HG02870 (cell line): ENCODE data around the gene VPS26C.
A peak's percentile ranks its signal among the peaks of the same experiment; 100 is the strongest.

Source experiments
- ATAC-seq: cut with Tn5 transposase; IDR thresholded peaks from one replicate; pipeline ENCODE4 v1.9.1; 2021; ENCODE audit warnings: mild to moderate bottlenecking, moderate library complexity; ENCODE audit not compliant: unreplicated experiment

VPS26C gene

GRCh38 chr21:37207441-37208009, 59.6 kb downstream of the VPS26C start:
- ATAC-seq = peak; percentile 62

- no peak for ATAC-seq
These were observed 60.6 kb downstream of the VPS26C start for GRCh38 chr21:37206496-37206895.

GRCh38 chr21:37204580-37204979, 62.6 kb downstream of the VPS26C start:
- ATAC-seq = no peak

GRCh38 chr21:37202221-37203110, 64.7 kb downstream of the VPS26C start:
- no peak for ATAC-seq

- ATAC-seq = no peak
These were observed 66.3 kb downstream of the VPS26C start for GRCh38 chr21:37200641-37201480.

GRCh38 chr21:37199057-37199924, 67.8 kb downstream of the VPS26C start:
- no peak for ATAC-seq

GRCh38 chr21:37197746-37198145, 69.4 kb downstream of the VPS26C start:
- no peak for ATAC-seq

- no peak for ATAC-seq
These were observed 70.3 kb downstream of the VPS26C start for GRCh38 chr21:37196847-37197246.

- no peak for ATAC-seq
These were observed 71.5 kb downstream of the VPS26C start for GRCh38 chr21:37195610-37196009.

GRCh38 chr21:37195059-37195458, 72.1 kb downstream of the VPS26C start:
- no peak for ATAC-seq

GRCh38 chr21:37193676-37194075, 73.5 kb downstream of the VPS26C start:
- no peak for ATAC-seq

GRCh38 chr21:37193006-37193405, 74.1 kb downstream of the VPS26C start:
- ATAC-seq = no peak

GRCh38 chr21:37192019-37192418, 75.1 kb downstream of the VPS26C start:
- no peak for ATAC-seq

GRCh38 chr21:37188825-37189224, 78.3 kb downstream of the VPS26C start:
- ATAC-seq = no peak

GRCh38 chr21:37186983-37187382, 80.2 kb downstream of the VPS26C start:
- ATAC-seq = no peak

- no peak for ATAC-seq
These were observed 82.1 kb downstream of the VPS26C start for GRCh38 chr21:37184784-37185593.

- ATAC-seq = no peak
These were observed 83.4 kb downstream of the VPS26C start for GRCh38 chr21:37183749-37184148.

GRCh38 chr21:37182222-37182621, 84.9 kb downstream of the VPS26C start:
- ATAC-seq = no peak

GRCh38 chr21:37181059-37181458, 86.1 kb downstream of the VPS26C start:
- ATAC-seq = no peak

GRCh38 chr21:37176716-37177115, 90.4 kb downstream of the VPS26C start:
- no peak for ATAC-seq
